HG03103 (cell line): Measurements from ENCODE around the gene MAP3K5.

ENCODE experiments used
- ATAC-seq: cut with Tn5 transposase; IDR thresholded peaks from one replicate; pipeline ENCODE4 v1.9.1; 2021; ENCODE audit warnings: low read depth; ENCODE audit not compliant: unreplicated experiment

MAP3K5 gene

GRCh38 chr6:136614994-136615393 is 177.3 kb downstream of the MAP3K5 start:
- no peak for ATAC-seq

DNA sequence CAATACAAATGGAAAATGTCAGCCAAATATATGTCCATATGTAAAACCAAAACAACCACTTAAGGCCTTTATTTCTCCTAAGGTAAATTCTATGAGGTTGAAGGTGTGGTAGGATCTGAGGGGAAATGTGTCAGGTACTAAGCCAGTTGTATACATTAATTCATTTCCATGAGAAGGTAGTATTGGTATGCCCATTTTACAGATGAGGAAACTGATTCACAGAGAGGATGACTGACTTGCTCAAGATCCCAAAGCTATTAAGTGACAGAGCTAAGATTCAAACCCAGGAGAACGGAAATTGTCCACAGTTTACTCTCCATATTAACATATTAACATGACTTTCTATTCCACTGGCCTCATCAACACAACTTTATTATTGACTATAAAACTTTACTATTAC is 177.9 kb downstream of the MAP3K5 start:
- no peak for ATAC-seq

DNA sequence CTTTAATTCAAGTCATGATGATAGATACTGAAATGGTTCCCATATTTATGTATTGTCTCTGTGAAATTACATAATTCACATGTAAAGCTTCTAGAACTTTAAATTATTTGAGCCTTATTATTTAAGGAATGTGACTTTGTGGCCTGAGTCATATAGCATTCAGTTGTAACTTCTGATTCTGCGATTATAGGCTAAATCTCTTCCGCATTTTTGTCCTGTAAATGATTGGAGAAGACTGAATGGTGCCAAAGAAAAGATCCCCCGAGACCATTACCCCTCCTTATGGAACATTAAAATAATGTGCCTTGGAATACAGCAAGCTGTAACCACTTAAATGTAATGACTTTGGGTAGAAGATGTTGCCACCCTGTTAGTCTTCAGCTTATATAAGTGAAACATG is 178.8 kb downstream of the MAP3K5 start:
- ATAC-seq = no peak

DNA sequence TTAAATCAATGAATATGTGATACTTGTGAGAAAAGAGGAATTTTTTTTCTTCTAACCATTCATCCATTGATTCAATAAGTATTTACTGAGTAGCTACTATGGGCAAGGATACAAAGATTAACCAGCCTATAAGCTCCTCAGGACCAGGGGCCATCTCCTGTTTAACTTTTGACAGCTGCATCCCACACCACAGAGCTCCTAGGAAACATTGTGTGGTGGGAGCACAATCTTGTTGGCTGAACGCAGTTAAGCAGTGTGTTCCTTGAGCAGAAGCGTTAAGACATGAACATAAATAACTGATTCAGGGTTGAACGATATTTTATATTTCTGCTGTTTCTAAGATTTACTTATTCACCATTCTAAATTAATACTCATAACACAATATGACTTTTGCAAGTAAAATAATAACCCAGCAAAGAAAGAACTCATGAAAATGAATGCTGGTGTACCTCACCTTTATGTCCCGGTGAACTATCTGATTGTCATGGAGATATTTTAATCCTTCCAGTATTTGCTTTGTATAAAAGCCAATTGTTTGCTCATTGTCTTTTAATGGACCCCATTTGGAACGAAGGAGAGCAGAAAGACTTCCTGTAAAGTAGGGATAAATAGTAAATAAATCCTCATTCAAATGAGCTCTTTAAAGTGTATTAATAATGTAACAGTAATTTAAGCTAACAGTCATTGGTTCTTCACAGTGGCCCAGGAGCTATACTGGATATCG is 179.4 kb downstream of the MAP3K5 start:
- ATAC-seq = no peak

DNA sequence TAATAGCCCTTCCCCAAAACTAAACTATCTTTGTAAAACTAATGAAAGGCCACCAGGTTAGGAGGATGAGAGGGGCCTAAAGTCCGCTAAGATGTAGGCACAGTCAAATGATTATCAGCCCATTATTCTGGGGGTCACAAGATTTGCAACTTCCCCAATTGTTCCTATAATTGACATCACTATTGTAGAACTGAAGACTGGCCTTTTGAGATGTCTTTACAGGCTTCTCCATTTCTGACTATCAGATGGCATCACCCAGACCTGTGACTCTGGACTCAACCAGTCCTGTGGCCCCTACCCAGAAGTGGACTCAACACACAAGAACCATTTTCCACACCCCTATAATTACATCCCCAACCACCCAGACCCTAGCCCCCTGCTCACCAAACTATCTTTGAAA is 180.5 kb downstream of the MAP3K5 start:
- ATAC-seq = no peak

DNA sequence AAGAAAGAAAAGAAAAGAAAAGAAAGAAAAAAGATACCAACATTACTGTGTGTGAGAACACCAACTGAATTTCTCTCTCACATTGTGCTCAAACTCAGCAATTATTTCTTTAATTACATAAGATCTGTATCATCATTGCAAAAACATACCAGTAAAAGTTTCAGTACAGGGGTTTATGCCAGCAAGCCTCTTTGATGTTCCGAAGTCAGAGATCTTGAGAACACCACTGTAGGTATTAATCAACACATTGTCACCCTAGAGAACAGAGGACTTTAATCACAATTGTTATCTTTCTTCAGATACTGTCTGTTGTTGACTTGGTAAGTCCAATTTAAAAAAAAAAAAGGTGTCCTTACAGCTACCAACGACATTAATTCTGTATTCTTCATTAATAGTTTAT is 181.1 kb downstream of the MAP3K5 start:
- no peak for ATAC-seq

- ATAC-seq = no peak
Measured at GRCh38 chr6:136609873-136610706, 182.2 kb downstream of the MAP3K5 start.

- no peak for ATAC-seq
Measured at GRCh38 chr6:136608991-136609390, 183.3 kb downstream of the MAP3K5 start.

DNA sequence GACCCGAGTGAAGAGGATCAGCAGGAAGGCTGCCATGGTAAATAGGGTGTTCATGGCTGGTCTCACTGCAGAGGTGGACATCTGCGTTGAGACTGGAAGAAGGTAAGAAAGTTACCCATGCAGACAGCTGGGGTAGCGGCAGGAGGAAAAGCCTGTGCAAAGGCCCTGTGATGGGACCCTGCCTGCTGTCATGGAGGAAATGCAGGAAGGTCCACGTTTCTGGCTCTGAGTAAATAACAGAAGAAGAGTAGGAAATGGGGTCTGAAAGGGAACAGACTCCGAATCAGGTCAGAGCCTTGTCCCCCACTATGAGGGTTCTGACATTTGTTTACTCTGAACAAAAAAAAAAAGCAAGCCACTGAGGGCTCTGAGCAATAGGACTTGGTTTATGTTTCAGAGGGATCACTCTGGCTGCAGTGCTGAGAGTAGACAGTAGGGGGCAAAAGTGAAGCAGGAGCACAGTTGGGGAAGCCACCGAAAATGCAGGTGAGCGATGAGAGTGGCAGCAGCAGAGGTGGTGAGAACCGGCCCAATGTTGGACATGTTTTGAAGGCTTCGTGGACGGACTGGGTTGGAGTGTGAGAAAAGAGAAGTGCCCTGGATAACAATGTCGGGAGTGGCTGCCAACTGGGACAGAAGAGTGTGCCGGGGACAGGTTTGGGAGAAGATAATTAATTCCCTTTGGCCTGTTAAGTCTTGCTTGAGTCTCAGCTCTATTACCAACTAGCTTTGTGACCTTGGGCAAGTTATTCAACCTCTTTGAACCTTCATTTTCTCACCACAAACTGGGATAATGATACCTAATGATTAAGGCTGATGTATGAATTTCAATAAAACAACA is 184.1 kb downstream of the MAP3K5 start:
- peak; percentile 89 for ATAC-seq

DNA sequence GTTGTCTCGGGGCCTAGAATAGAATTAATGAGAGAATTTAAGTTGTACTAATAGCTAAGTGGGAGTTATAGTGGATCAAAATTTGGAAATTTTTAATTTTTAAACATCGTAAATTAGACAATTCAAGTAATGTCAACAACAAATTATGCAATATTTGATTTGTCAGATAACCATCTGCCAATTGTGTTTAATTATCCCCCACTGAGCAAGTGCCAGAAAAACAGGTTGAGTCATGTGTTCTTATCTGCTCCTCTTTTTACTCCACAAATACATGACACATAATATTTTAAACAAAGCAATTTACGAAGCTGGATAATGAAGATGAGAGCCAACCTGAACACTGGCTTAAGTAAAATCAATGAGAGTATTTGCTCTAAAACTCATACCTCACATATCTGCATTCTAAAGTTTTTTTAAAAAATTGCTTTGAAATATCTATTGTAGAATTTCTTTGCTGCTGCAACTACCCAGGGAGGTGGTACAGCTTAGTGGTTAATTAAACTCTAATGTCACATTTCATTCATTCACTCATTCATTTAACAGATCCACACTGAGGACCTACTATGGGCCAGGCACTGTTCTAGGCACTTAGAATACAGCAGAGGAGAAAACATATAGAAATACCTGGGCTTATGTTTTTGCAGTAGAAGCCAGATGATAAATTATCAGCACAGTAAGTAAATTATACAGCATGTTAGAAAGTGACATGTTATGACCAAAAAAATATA is 184.9 kb downstream of the MAP3K5 start:
- no peak for ATAC-seq

DNA sequence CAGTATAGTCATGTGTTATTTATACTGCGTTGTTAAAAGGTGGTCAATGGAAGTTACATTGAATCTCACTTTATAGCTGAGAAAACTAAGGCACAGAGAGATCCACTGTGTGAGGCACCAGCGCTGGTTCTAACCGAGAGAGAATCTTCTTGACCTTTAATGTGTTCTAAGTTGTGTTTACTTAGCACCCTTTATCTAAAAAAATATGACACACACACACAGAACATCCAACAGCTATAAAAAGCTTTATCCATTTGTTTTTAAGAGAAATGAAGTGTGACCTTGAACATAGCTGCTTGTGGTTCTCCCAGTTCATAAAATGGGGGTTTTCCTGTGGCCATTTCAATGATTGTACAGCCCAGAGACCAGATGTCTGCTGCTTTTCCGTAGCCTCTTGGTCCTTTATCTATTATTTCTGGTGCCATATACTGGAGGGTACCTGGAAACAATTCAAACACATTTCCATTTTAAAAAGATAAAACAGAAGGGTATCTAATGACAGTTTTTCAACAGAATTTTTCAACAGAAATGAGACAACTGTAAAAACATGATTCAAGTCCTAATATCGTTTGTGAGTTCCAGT is 187.3 kb downstream of the MAP3K5 start:
- no peak for ATAC-seq

DNA sequence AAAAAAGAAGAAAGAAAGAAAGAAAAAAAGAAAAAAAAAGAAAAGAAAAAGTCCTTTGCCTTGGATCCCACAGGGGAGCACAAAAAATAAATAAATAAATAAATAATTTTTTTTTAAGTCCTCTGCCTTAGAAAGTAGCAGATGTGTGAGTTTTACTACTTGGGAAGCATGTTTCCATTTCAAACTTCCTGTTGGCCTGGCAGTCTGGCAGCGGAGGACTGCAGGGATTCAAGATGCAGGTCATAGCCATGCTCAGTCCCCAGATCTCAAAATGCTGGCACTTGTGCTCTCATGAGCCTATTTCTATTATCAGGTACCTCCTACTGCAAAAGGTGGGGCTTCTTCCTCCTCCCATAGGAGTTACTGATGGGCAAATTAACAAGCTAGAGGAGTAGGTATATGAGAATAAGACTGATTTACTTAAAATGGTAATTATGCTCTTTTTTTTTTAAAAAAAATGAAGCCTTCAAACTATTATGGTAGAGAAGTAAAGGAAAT is 187.9 kb downstream of the MAP3K5 start:
- no peak for ATAC-seq

DNA sequence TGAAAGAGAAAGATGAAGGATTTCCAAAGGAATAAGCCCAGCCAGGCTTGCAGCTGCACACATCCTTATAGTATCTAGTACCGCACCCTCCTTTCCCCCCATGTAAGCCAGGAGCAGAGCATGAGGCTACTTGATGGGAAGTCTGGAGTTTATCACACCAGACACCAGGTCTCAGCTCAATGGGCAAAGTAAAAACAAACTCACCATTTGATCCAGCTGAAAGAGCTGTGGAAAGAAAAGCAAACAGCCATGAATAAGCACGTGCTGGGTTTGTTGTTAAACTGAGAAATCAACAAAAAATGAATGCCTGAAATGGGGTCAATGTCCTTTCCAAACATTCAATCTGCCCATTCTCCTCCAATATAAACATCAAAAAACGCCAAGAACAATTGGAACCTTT is 191.5 kb downstream of the MAP3K5 start:
- ATAC-seq = no peak

GRCh38 chr6:136599329-136600011 is 192.8 kb downstream of the MAP3K5 start:
- no peak for ATAC-seq

- no peak for ATAC-seq
Measured at GRCh38 chr6:136598048-136598447, 194.2 kb downstream of the MAP3K5 start.

GRCh38 chr6:136594671-136595070 is 197.6 kb downstream of the MAP3K5 start:
- ATAC-seq = no peak

DNA sequence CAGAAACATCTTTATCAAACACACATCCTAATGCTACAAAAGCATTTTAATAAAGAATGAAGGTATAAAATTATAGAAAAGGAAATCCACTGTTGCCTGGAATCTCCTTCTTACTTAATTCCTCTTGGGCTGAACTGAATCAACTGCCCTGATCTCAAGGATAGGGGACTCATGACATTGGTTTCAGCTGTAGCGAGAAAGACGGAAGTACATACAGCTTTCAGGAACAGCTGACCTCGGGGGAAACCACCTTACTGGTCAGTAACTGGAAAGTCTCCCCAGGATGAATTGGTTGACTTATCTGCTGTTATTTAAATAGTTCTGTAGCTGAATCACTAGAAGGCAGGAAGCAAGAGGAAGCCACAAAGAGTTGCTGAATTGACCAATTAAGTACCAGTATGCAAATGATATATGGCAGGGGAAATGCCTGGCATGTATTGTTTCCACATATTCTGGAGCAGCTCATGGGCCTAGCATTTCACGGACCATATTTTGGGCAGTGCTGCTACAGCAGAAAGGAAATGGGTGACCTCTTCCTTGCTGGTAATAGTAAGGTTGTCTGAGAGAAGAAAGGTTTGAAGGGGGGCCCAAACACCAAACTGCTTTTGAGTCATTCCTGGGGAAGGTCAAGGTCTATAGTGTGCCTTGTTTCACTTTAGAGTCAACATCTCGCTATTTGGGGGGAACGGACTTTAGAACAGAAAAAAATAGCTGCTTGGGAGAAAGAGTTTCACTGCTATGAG is 198.4 kb downstream of the MAP3K5 start:
- ATAC-seq = peak; percentile 89

DNA sequence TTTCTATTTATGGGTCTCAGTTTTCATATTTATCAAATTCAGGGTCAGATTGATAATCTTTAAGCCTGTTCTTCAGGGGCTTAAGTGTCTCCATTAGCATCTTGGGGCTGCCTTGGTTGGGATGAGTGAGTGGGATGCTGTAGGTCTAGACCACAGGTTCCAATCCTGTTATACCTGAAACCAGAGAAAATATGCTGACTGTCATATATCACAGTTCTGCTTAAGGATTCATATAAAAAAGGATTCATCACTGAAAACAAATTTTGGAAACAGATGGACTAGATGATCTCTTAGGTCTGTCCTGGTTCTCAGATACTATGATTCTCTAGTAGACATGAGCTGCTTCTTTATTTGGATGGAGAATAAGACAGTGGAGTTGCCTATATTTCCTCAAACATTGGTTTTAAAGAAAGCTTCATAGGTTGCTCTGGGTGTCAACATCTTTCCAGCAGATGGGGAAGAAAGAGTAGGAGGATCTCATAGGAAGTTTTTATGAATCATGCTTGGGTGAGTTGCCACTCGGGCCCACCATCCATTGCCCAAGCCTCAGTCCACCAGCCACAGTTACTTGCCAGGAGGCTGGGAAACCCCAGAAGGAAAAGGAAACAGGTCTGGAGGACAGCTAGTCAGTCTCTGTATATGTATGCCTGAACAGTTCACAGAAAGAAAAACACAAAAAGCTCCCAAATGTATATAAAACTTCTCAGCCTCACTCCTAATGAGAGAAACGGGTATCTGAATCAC is 199.2 kb downstream of the MAP3K5 start:
- ATAC-seq = no peak
